ENCODE measurements around the gene SENP5.
"Not testable (repeated sequence)": the region's sequence is repeated elsewhere in the genome, so short reads cannot be mapped to it uniquely, and the experiment has no call there.

DNA sequence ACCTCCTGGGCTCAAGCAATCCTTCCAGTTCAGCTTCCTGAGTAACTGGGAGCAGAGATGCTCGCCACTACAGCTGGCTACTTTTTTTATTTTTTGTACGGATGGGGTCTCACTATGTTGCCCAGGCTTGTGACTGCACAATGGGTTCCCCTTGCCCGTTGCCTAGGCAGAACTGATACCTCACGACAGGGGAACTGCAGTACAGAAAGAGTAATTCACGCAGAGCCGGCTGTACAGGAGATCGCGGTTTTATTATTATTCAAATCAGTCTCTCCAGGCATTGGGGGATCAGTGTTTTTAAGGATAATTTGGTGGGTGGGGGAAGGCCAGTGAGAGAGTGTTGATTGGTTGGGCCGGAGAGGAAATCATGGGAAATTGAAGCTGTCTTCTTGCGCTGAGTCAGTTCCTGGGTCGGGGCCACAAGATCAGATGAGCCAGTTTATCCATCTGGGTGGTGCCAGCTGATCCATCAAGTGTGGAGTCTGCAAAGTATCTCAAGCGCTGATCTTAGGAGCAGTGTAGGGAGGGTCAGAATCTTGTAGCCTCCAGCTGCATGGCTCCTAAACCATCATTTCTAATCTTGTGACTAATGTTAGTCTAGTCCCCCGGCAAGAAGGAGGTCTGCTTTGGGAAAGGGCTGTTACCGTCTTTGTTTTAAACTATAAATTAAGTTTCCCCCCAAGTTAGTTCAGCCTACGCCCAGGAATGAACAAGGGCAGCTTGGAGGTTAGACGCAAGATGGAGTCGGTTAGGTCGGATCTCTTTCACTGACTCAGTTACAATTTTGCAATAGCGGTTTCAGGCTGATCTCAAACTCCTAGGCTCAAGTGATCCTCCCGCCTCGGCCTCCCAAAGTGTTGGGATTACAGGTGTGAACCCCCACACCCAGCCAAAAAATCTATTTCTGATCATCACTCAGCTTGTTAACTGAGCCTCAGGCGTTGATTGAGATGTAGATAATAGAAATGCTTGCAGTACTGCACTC lies 23.2 kb upstream of the SENP5 start:
- not testable (repeated sequence) for TF ChIP-seq CTCF, POLR2A (IDR thresholded peaks at IDR 0.05)
